Vagina (tissue), 2 donors: ENCODE results near the gene FZR1. TPM values are rescaled to one million over a fixed set of nuclear protein-coding genes. Genes with fewer than 3 reads are reported as not detected.

Experiments used
- DNase-seq, 2 donors: peaks; one replicate each; pipeline ENCODE4 v3.0.0-alpha.2; 2017; ENCODE audit errors: extremely low spot score in 2 of 2
- H3K27ac ChIP-seq: fragments of 200-600 bp; sonication (generic); one replicate; pipeline ENCODE4 v1.5.1; 2019
- H3K27me3 ChIP-seq: fragments of 200-600 bp; sonication (generic); one replicate; pipeline ENCODE4 v1.5.1; 2019
- H3K36me3 ChIP-seq, 2 donors: fragments of 200-600 bp; sonication (generic); one replicate each; pipeline ENCODE4 v1.5.1; 2017 to 2019
- H3K4me1 ChIP-seq: fragments of 200-600 bp; sonication (generic); one replicate; pipeline ENCODE4 v1.5.1; 2019
- H3K4me3 ChIP-seq, 2 donors: fragments of 200-600 bp; sonication (generic); 1 replicate in 1 of 2; 2 replicates in 1 of 2; pipeline ENCODE4 v1.5.1; 2016 to 2019
- H3K9me3 ChIP-seq: fragments of 200-600 bp; sonication (generic); one replicate; pipeline ENCODE4 v1.5.1; 2019
- CTCF ChIP-seq, 3 experiments: fragments of 450-650 bp in 2 of 3; fragments of 200-600 bp in 1 of 3; sonication (generic) in 1 of 3; IDR thresholded peaks; one replicate each; pipeline ENCODE4 v1.5.1; 2017 to 2019; ENCODE audit warnings: antibody characterized with exemption in 3 of 3, mild to moderate bottlenecking in 2 of 3, moderate library complexity in 2 of 3
- POLR2A ChIP-seq, 2 donors: fragments of 450-650 bp; IDR thresholded peaks; one replicate each; pipeline ENCODE4 v1.6.1; 2017; ENCODE audit warnings: antibody characterized with exemption in 2 of 2, mild to moderate bottlenecking in 2 of 2, moderate library complexity in 2 of 2
- POLR2AphosphoS5 ChIP-seq, 2 donors: sonication (generic); formaldehyde crosslinking; IDR thresholded peaks; one replicate each; pipeline ENCODE4 v1.9.0; 2017; ENCODE audit warnings: antibody characterized with exemption in 2 of 2, mild to moderate bottlenecking in 2 of 2, low read depth in 1 of 2; ENCODE audit not compliant: insufficient read depth in 1 of 2
- intact Hi-C: fragments of 100-400 bp; cut with DNase I; formaldehyde crosslinking; loops from one replicate; pipeline ENCODE4 v1.15.1; 2023
- total RNA-seq: library from RNA; depleted of rRNA; stranded (reverse); fragments of >200 nt; gene quantifications from one replicate; pipeline ENCODE4 v1.2.3, GENCODE V29; 2016

FZR1 gene
- total RNA-seq, 1 donor from 2014 or later = 29.2 TPM

GRCh38 chr19:3532154-3532786, 26.2 kb downstream of the FZR1 start:
- H3K36me3 ChIP-seq = peaks cover 0 to 63% of the 10 kb centered on the region in 2 donors
- TF ChIP-seq POLR2AphosphoS5 (IDR thresholded peaks at IDR 0.05; ENCODE audit: insufficient read depth in 1 of 2, low read depth in 1 of 2) (no peak), POLR2A (IDR thresholded peaks at IDR 0.05) (no peak), CTCF (IDR thresholded peaks at IDR 0.05) (no peak)
- peaks cover 11% of the 10 kb centered on the region for H3K4me1 ChIP-seq
- H3K4me3 ChIP-seq = no peak overlapping the region
- no peaks in the 10 kb centered on the region for H3K27me3 ChIP-seq
- DNase-seq = no peak
- intact Hi-C loops = no loop called here
- no peaks in the 10 kb centered on the region for H3K9me3 ChIP-seq
- no peak overlapping the region for H3K27ac ChIP-seq

- H3K4me1 ChIP-seq = peaks cover 11% of the 10 kb centered on the region
- H3K4me3 ChIP-seq = no peak overlapping the region
- no peaks in the 10 kb centered on the region for H3K27me3 ChIP-seq
- TF ChIP-seq POLR2AphosphoS5 (IDR thresholded peaks at IDR 0.05; ENCODE audit: insufficient read depth in 1 of 2, low read depth in 1 of 2) (no peak), POLR2A (IDR thresholded peaks at IDR 0.05) (no peak), CTCF (IDR thresholded peaks at IDR 0.05) (no peak)
- no peak overlapping the region for H3K27ac ChIP-seq
- intact Hi-C loops = no loop called here
- DNase-seq = no peak
- H3K36me3 ChIP-seq = peaks cover 0 to 55% of the 10 kb centered on the region in 2 donors
- no peaks in the 10 kb centered on the region for H3K9me3 ChIP-seq
These were observed 26.9 kb downstream of the FZR1 start for GRCh38 chr19:3533033-3533432.

GRCh38 chr19:3533563-3534216, 27.6 kb downstream of the FZR1 start:
- H3K27ac ChIP-seq = no peak overlapping the region
- H3K4me1 ChIP-seq = peaks cover 11% of the 10 kb centered on the region
- no peak overlapping the region for H3K4me3 ChIP-seq
- intact Hi-C loops = no loop called here
- no peaks in the 10 kb centered on the region for H3K27me3 ChIP-seq
- no peak for DNase-seq
- no peaks in the 10 kb centered on the region for H3K9me3 ChIP-seq
- H3K36me3 ChIP-seq = peaks cover 0 to 52% of the 10 kb centered on the region in 2 donors
- no peak for TF ChIP-seq POLR2AphosphoS5 (IDR thresholded peaks at IDR 0.05; ENCODE audit: insufficient read depth in 1 of 2, low read depth in 1 of 2)
- no peak for TF ChIP-seq POLR2A (IDR thresholded peaks at IDR 0.05)
- TF ChIP-seq CTCF (IDR thresholded peaks at IDR 0.05) = no peak

GRCh38 chr19:3534375-3535234, 28.5 kb downstream of the FZR1 start:
- intact Hi-C loops = no loop called here
- H3K36me3 ChIP-seq = peaks cover 0 to 52% of the 10 kb centered on the region in 2 donors

More at GRCh38 chr19:3534375-3535234, 28.5 kb downstream of the FZR1 start:
- no peak overlapping the region for H3K27ac ChIP-seq
- no peaks in the 10 kb centered on the region for H3K9me3 ChIP-seq
- no peak for DNase-seq
- no peak overlapping the region for H3K4me3 ChIP-seq
- H3K27me3 ChIP-seq = no peaks in the 10 kb centered on the region
- H3K4me1 ChIP-seq = peaks cover 11% of the 10 kb centered on the region
- TF ChIP-seq POLR2AphosphoS5 (IDR thresholded peaks at IDR 0.05; ENCODE audit: insufficient read depth in 1 of 2, low read depth in 1 of 2) (no peak), POLR2A (IDR thresholded peaks at IDR 0.05) (no peak), CTCF (IDR thresholded peaks at IDR 0.05) (no peak)
